Measurements from ENCODE around the gene MED26. TPM values are rescaled to one million over a fixed set of nuclear protein-coding genes. Genes with fewer than 3 reads are reported as not detected.

The MED26 gene
- total and polyA plus RNA-seq, 9 of the 15 experiments (the other 6 are each of a cell fraction or from before 2014, with no cell fraction given) = 0.71 to 15.1 (median 6.2) TPM

- no peak for TF ChIP-seq RAD51 (IDR thresholded peaks at IDR 0.05; ENCODE audit: borderline replicate concordance, low read depth)
- no peak for TF ChIP-seq CHAMP1 (IDR thresholded peaks at IDR 0.05)
- peak; percentile 69 for TF ChIP-seq HCFC1 (IDR thresholded peaks at IDR 0.05; ENCODE audit: low read depth, low read length)
- TF ChIP-seq HDAC3 (IDR thresholded peaks at IDR 0.05; ENCODE audit: borderline replicate concordance, partially characterized antibody) = no peak
- TF ChIP-seq SIX5 (IDR thresholded peaks at IDR 0.05; ENCODE audit: borderline replicate concordance in 1 of 2, insufficient read depth in 1 of 2, low read depth in 1 of 2, low read length in 2 of 2) = no peak; a peak in 1 of 4 replicates
- 0 out of 2 replicates have a peak, but pooled peaks have one; percentile 39 for TF ChIP-seq ZFPM2 (CRISPR knock-in tag; IDR thresholded peaks at IDR 0.05)
- TF ChIP-seq ILF3 (IDR thresholded peaks at IDR 0.05; ENCODE audit: borderline replicate concordance) = peak; percentile 14; the same call in 1 of the 2 replicates
- TF ChIP-seq KLF1 (tag; IDR thresholded peaks at IDR 0.05) = no peak
- TF ChIP-seq PML (IDR thresholded peaks at IDR 0.05; ENCODE audit: low read length) = peak; percentile 47
- TF ChIP-seq NFIC (IDR thresholded peaks at IDR 0.05) = peak; percentile 27
- TF ChIP-seq ZNF785 (CRISPR knock-in tag; IDR thresholded peaks at IDR 0.05) = no peak
- TF ChIP-seq TOE1 (IDR thresholded peaks at IDR 0.05; ENCODE audit: borderline replicate concordance) = peak; percentile 74; the same call in 1 of the 2 replicates
- TF ChIP-seq TOE1 (CRISPR knock-in tag; IDR thresholded peaks at IDR 0.05; ENCODE audit: borderline replicate concordance, low read depth) = no peak
- 0 out of 2 replicates have a peak, but pooled peaks have one; percentile 8 for TF ChIP-seq GATAD2B (IDR thresholded peaks at IDR 0.05; ENCODE audit: borderline replicate concordance)
- TF ChIP-seq CBFA2T3 (IDR thresholded peaks at IDR 0.05) = no peak
- peak; percentile 60 for TF ChIP-seq ARID1B (IDR thresholded peaks at IDR 0.05)
- TF ChIP-seq ZNF3 (CRISPR knock-in tag; IDR thresholded peaks at IDR 0.05) = no peak
- TF ChIP-seq ZBTB7A (IDR thresholded peaks at IDR 0.05; ENCODE audit: borderline replicate concordance, control insufficient read depth, low read depth, low read length) = peak; percentile 83
- TF ChIP-seq HMG20A (CRISPR knock-in tag; conservative IDR thresholded peaks at IDR 0.05) = no peak
- no peak for TF ChIP-seq MXD1 (CRISPR knock-in tag; IDR thresholded peaks at IDR 0.05; ENCODE audit: borderline replicate concordance, poor library complexity, severe bottlenecking)
- TF ChIP-seq PHF8 (IDR thresholded peaks at IDR 0.05; ENCODE audit: borderline replicate concordance, low read length) = peak; percentile 77; the same call in 1 of the 2 replicates
- peak; percentile 70 for TF ChIP-seq PKNOX1 (IDR thresholded peaks at IDR 0.05)
- peak; percentile 67 for TF ChIP-seq L3MBTL2 (IDR thresholded peaks at IDR 0.05)
- no peak for TF ChIP-seq RBM17 (IDR thresholded peaks at IDR 0.05; ENCODE audit: borderline replicate concordance, low read depth, low read length)
- TF ChIP-seq ZNF76 (CRISPR knock-in tag; IDR thresholded peaks at IDR 0.05; ENCODE audit: borderline replicate concordance) = 0 out of 2 replicates have a peak, but pooled peaks have one; percentile 16
These were observed at the start of gene MED26 (continued) for GRCh38 chr19:16628183-16628983.

All from K562 (cell line).